GM18861 (cell line): Measurements from ENCODE around the gene ANKRD17.

Experiments used
- ATAC-seq: cut with Tn5 transposase; IDR thresholded peaks from one replicate; pipeline ENCODE4 v1.9.1; 2021; ENCODE audit not compliant: unreplicated experiment

The ANKRD17 gene

DNA sequence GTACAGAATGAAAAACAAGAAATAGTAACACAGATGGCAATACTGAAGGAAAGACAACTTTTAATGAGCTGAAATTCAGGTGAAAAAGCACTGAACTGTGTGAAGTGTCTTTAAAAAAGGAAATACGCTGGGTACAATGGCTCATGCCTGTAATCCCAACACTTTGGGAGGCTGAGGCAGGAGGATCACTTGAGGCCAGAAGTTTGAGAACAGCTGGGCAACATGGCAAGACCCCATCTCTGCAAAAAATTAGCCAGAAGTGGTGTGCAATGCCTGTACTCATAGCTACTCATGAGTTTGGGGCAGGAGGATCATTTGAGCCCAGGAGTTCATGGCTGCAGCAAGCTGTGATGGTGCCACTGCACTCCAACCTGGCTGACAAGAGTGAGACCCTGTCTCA, 129.3 kb downstream of the ANKRD17 start:
- ATAC-seq = no peak

- peak; percentile 84 for ATAC-seq
These were observed 130.7 kb downstream of the ANKRD17 start for GRCh38 chr4:73127839-73128453.

GRCh38 chr4:73109493-73109892, 149.1 kb downstream of the ANKRD17 start:
- no peak for ATAC-seq

DNA sequence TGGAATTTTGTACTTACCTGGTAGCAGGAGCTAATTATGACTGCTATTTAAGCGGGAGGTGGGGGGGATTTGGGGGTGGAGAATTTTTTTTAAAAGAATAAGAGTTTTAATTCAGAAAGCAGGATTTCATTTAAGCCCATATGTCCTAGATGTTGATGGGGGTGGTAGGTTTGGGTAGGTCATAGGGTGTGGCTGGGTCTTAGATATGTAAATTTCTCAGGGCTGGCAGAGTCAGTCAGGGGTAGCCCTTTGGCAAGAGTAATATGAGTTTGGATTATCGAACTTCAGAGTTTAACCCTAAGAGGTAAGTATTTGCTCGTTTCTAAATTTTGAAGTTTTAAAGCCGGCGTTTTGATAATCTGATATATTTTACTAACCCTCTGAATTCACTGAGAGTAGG, 153.9 kb downstream of the ANKRD17 start:
- ATAC-seq = no peak

GRCh38 chr4:73103799-73104503, 154.6 kb downstream of the ANKRD17 start:
- ATAC-seq = no peak

DNA sequence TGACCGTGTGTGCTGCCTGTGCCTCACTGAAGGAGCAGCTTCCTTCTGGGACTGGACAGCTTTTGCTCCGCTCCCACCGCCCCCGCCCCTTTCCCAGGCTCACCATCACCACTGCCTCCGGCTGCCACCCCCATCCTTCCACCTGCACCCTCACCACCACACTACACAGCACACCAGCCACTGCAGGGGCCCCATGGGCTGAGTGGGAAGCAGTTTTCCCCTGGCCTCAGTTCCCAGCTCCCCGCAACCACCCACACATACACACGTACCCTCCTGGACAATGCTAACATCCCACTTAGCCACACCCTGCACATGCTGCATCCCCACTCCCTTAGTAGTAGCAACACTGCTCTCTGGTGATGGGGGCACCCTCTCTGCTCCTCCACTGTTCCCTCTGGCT, 159.5 kb downstream of the ANKRD17 start:
- ATAC-seq = no peak

DNA sequence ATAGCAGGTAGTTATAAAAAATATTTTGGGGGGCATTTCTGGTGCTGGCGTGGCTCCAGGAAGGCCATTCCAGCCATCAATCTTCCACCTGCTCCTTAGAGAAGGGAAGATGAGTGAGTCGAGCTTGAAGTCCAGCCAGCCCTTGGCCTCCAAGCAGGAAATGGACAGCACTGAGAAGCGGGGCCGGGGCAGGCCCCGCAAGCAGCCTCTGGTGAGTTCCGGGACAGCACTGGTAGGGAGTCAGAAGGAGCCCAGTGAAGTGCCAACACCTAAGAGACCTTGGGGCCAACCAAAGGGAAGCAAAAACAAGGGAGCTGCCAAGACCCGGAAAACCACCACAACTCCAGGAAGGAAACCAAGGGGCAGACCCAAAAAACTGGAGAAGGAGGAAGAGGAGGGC, 159.9 kb downstream of the ANKRD17 start:
- no peak for ATAC-seq

- ATAC-seq = no peak
These were observed 160.6 kb downstream of the ANKRD17 start for GRCh38 chr4:73098016-73098415.

- ATAC-seq = no peak
These were observed 165.7 kb downstream of the ANKRD17 start for GRCh38 chr4:73092868-73093267.

- ATAC-seq = no peak
These were observed 167.9 kb downstream of the ANKRD17 start for GRCh38 chr4:73090738-73091137.

DNA sequence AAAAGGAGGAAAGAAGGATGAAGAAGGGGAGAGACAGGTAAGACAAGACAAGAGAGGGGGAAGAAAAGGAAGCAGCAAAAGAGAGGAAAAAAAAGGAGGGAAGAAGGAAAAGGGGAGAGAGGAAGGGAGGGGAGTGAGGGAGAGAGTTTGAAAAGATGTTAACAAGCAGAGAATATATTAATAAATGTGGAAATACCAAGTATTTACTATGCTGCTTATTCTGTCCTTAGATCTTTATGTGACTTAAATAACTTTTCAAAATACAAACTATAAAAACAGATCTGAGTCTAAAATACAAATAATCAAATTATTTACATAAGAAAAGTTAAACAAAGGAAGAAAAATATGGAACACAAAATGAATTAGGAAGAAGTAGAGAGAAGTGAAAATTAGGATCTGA, 170.7 kb downstream of the ANKRD17 start:
- no peak for ATAC-seq

DNA sequence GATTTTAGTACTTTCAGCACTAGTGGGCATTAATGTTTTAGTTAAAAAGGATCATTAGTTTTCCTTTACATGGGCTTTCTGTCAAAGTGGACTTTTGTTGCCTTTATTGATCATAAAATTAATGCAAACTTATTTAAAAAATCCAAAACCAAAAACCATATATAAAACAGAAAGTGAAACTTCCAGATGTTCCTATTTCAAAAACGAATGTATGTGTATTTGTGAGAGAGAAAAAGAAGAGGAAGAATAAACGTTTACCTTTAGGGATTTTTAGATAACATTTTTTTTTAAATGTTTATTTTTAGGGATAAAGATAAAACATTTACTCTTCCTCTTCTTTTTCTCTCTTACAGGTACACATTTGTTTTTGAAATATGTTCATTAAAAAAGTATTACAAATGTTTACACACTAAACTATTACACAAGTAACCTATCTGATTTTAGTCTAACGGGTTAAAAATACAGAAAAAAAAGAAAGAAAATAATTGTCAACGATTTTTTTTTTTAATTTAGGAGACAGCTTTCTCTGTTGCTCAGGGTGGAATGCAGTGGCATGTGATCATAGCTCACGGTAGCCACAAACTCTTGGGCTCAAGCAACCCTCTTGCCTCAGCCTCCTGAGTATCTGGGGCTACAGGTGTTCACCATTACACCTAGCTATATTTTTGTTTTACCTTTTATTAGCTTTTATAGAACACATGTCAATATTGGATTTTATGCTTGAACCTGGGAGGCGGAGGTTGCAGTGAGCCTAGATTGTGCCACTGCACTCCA, 172.3 kb downstream of the ANKRD17 start:
- no peak for ATAC-seq

- ATAC-seq = no peak
These were observed 177.8 kb downstream of the ANKRD17 start for GRCh38 chr4:73080789-73081188.

DNA sequence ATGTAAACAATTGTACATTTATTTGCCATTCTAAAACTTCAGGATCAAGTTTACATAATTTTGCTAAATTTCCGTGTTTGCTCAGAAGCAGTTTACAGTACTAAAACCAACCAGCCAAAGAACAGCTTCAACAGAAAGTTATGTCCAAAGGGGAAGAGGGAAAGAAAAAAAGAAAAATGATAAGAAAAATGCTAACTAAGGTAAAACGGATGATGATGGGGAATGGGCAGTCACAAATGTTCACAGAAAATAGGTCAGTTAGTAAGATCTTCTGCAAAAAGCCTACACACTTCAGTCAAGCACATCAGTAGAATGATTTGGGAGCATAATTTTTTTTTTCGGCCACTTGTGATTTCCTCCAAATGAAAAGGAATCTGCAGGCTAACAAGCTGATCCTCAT, 182.8 kb downstream of the ANKRD17 start:
- no peak for ATAC-seq

DNA sequence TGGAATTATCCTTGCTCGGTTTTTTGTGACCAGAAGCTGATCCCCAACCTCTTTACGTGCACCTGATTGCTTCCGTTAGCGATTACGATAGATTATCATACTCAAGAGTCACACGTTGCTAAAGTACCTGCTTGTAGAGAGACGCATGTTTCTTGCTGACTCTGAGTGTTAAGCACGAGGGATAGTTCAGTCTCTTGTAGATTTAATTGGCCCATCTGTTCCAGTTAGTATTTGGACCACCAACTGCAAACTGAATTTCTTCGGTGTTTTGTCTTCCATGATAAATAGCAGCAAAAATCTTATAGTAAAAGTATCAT, 188.6 kb downstream of the ANKRD17 start:
- ATAC-seq = peak; percentile 6

DNA sequence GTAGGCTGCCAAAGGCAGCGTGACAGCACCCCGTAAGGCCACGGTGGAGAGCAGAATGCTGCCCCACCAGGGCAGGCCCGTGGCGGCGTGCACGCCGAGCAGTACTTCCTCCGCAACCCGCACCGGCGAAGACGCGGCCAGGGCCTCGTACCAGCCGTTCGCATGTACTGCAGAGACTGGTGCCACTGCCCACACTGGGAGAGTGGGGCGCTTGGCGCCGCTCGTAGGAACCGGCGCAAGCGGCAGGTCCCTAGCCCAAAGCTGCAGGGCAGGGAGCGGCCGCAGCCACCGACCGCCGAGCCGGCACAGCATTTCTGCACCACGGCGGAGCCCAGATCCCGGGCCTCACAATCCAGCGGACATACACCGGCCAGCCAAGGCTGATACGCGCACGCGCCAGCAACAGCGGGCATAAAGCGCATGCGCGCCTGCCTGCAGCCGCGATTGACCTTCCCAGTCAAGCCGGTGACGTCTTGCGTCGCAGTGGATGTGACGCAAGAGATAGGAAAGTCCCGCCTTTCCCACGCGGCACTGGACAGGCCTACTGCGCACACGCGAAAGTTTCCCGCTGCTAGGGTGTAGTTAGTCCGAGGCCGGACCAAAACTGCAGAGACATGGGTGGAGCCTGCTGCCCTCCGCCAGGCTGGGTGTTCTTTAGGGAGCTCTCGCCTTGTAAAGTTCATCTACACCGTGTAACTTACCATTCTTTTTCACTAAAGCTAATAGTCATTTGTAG, 189.1 kb downstream of the ANKRD17 start, which contains the start of gene COX18:
Gene COX18, minus strand, starts transcription at position 379 of the 736 bp plus-strand sequence. Its CDS starts 67 bp downstream, at position 312.
- ATAC-seq = peak; percentile 75

DNA sequence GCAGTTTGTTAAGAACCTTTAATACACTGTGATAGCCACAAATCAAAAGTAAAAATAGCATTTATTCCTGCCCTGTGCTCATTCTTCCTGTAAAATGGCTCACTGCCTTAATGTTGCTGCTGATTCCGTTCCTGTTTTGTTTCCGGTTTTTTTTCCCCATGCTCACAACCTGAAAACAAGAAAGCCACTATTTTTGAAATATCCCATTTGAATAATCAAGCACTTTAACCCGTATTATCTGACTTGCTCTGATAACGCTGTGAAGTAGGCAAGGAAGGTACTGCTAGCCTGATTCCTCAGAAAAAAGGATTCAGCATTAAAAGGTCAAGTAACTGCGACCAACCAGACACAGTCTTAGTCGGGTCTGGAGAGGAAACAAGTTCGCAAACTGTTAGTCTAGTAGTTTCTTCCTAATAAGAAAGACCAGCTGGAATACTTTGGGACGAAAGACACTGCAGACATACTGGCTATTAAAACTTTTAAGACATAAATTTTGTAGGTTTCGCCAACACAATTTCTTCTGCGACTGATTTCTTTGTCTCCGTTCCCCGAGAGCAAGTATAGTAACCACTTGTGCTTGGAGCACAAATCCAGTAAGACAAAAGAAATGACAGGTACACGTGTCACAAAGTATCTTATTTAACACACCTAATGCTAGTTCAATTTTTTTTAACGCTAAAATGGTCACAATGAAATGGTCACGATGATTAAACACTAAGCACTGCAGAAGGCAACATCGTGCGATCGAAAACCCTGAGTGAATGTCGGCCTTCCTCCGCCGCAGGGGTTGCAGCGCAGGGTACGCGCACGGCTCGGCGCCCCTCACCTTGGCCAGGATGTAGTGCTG, 189.9 kb downstream of the ANKRD17 start:
- peak; percentile 1 for ATAC-seq

DNA sequence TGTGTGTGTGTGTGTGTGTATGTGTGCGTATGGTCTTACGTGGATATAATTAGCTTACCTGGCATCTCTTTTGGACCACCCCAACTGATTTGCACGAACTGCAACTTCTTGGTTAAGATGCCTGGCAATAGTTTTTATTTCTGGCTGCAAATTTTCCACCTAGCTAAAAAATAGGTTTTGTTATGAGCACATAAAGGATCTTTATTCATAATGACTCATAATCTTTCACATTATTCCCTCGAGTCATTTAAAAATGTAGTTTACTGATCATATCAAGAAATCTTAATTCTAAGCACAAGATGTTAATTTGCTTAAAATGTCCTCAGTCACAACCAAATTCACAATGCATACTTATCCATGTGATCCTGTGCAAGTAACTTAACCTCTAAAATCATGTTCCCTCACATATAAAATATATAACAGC, 190.6 kb downstream of the ANKRD17 start:
- ATAC-seq = no peak

- no peak for ATAC-seq
These were observed 191.7 kb downstream of the ANKRD17 start for GRCh38 chr4:73066928-73067327.

DNA sequence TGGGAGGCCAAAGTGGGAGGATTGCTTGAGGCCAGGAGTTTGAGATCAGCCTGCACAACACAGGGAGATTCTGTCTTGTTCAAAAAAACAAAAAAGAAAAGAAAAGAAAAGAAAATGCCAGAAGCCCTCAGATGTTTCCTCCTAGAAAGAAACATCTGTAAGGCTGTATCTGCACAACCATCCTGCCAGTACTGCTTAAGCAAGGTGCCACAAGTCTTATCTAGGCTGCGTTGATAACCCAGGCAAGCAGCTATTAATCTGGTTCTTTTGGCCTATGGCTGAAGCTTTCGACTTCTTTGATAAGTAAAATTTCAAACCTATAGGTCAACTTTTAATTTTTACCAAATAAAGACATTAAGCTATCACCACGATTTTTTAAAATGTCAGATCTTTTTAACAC, 192.2 kb downstream of the ANKRD17 start:
- ATAC-seq = no peak

- no peak for ATAC-seq
These were observed 194.1 kb downstream of the ANKRD17 start for GRCh38 chr4:73064536-73064935.
